Endothelial cell of umbilical vein (primary cell): ENCODE measurements around the gene NPAS1. TPM values are rescaled to one million over a fixed set of nuclear protein-coding genes. Genes with fewer than 3 reads are reported as not detected.

Experiments
- BruUV-seq: library from RNA; stranded (reverse); fragments of 400-500 nt; replicated peaks from 2 replicates; lab custom pipeline; 2021; lab: Mats Ljungman, UMichigan
- CTCF ChIA-PET: fragments of 300-600, 350-600 bp; sonication (Branson Sonifier 250); formaldehyde crosslinking; loops from one replicate; lab custom pipeline; 2021; ENCODE audit warnings: antibody characterized with exemption, inconsistent platforms; lab: Charles Lee
- POLR2A ChIA-PET: fragments of 300-600, 350-600 bp; sonication (Branson Sonifier 250); formaldehyde crosslinking; loops from one replicate; lab custom pipeline; 2021; ENCODE audit warnings: antibody characterized with exemption, inconsistent platforms; lab: Charles Lee
- DNase-seq: peaks from one replicate; pipeline ENCODE4 v3.0.0-alpha.2; 2011; ENCODE audit warnings: low read depth, low spot score
- FAIRE-seq: peaks from 2 replicates; lab custom pipeline; 2011; peaks lifted over from hg19 to GRCh38; lab: Jason Lieb, UNC
- H2AFZ ChIP-seq: 2 replicates; pipeline ENCODE4 v1.6.0; 2012; ENCODE audit warnings: low read depth, low read length, control low read depth, inconsistent platforms
- H3K27ac ChIP-seq: 2 replicates; pipeline ENCODE4 v1.5.1; 2011; ENCODE audit warnings: low read depth, mild to moderate bottlenecking, control low read depth, low read length, moderate library complexity; ENCODE audit not compliant: insufficient read depth
- H3K27me3 ChIP-seq, 2 experiments: 2 replicates each; pipeline versions ENCODE4 v1.6.0 to v1.6.1; 2011; ENCODE audit warnings: low read length in 2 of 2, mixed read lengths in 1 of 2; ENCODE audit not compliant: control insufficient read depth in 2 of 2, insufficient read depth in 2 of 2
- H3K36me3 ChIP-seq, 2 experiments: 2 replicates in 1 of 2; 3 replicates in 1 of 2; pipeline ENCODE4 v1.5.1; 2011; ENCODE audit warnings: low read length in 2 of 2, mild to moderate bottlenecking in 1 of 2, moderate library complexity in 1 of 2; ENCODE audit not compliant: control insufficient read depth in 2 of 2, insufficient read depth in 2 of 2; ENCODE audit errors: extremely low read depth in 1 of 2
- H3K4me1 ChIP-seq: 3 replicates; pipeline ENCODE4 v1.5.1; 2011; ENCODE audit warnings: mild to moderate bottlenecking, low read length; ENCODE audit not compliant: control insufficient read depth, insufficient read depth; ENCODE audit errors: extremely low read depth
- H3K4me2 ChIP-seq: 2 replicates; pipeline ENCODE4 v1.6.1; 2011; ENCODE audit warnings: low read length, control low read depth, mixed read lengths; ENCODE audit not compliant: insufficient read depth
- H3K4me3 ChIP-seq, 3 experiments: fragments of 200-600 bp in 1 of 3; sonication (generic), shearing (Covaris generic) in 1 of 3; replicated peaks in 1 of 3; 2 replicates each; pipeline ENCODE4 v1.5.1; 2011 to 2016; ENCODE audit warnings: control low read depth in 3 of 3, low read length in 3 of 3, mild to moderate bottlenecking in 2 of 3, inconsistent platforms in 1 of 3, low read depth in 1 of 3, moderate library complexity in 1 of 3; ENCODE audit not compliant: insufficient read depth in 1 of 3
- H3K79me2 ChIP-seq: 2 replicates; pipeline ENCODE4 v1.6.0; 2012; ENCODE audit warnings: low read length, inconsistent platforms; ENCODE audit not compliant: control insufficient read depth, insufficient read depth
- H3K9ac ChIP-seq: replicated peaks from 2 replicates; pipeline ENCODE3; 2011; ENCODE audit warnings: low read length, control low read depth; ENCODE audit not compliant: insufficient read depth; ENCODE audit errors: extremely low read depth
- H3K9me1 ChIP-seq: replicated peaks from 3 replicates; pipeline ENCODE4 v1.6.0; 2011; ENCODE audit warnings: mild to moderate bottlenecking, low read length; ENCODE audit not compliant: control insufficient read depth, insufficient read depth; ENCODE audit errors: extremely low read depth
- H3K9me3 ChIP-seq: replicated peaks from 2 replicates; pipeline ENCODE4 v1.5.1; 2012; ENCODE audit warnings: low read length, inconsistent platforms; ENCODE audit not compliant: control insufficient read depth, insufficient read depth
- H4K20me1 ChIP-seq: replicated peaks from 2 replicates; pipeline ENCODE3; 2011; ENCODE audit warnings: mild to moderate bottlenecking, low read length; ENCODE audit not compliant: control insufficient read depth, insufficient read depth; ENCODE audit errors: extremely low read depth
- EZH2 ChIP-seq: IDR thresholded peaks from 2 replicates; pipeline ENCODE4 v1.6.1; 2012; ENCODE audit warnings: borderline replicate concordance, low read depth, mild to moderate bottlenecking, moderate library complexity, low read length, inconsistent platforms; ENCODE audit not compliant: severe bottlenecking
- FOS ChIP-seq: IDR thresholded peaks from 2 replicates; pipeline ENCODE4 v1.6.1; 2011; ENCODE audit warnings: mild to moderate bottlenecking, low read length, moderate library complexity, borderline replicate concordance; ENCODE audit not compliant: insufficient read depth
- GATA2 ChIP-seq: IDR thresholded peaks from 2 replicates; pipeline ENCODE4 v1.7.0; 2011; ENCODE audit warnings: low read depth, mild to moderate bottlenecking, moderate library complexity, mixed read lengths, low read length; ENCODE audit not compliant: insufficient read length, insufficient read depth
- JUN ChIP-seq: IDR thresholded peaks from 2 replicates; pipeline ENCODE4 v1.6.1; 2011; ENCODE audit warnings: borderline replicate concordance, low read depth; ENCODE audit not compliant: insufficient read length, insufficient read depth
- MAX ChIP-seq: IDR thresholded peaks from 2 replicates; pipeline ENCODE4 v1.6.1; 2011; ENCODE audit not compliant: insufficient read depth, insufficient read length
- MYC ChIP-seq: IDR thresholded peaks from one replicate; pipeline ENCODE4 v1.6.1; 2011; ENCODE audit warnings: mild to moderate bottlenecking, low read depth, low read length
- POLR2A ChIP-seq: IDR thresholded peaks from 2 replicates; pipeline ENCODE4 v1.6.1; 2012; ENCODE audit warnings: low read depth, mild to moderate bottlenecking, control low read depth, low read length
- POLR2AphosphoS5 ChIP-seq: IDR thresholded peaks from 2 replicates; pipeline ENCODE4 v1.6.1; 2012; ENCODE audit warnings: low read depth, mild to moderate bottlenecking, control low read depth, low read length, moderate library complexity; ENCODE audit not compliant: insufficient read depth
- dilution Hi-C: fragments of 300-500 bp; cut with MboI; formaldehyde crosslinking; loops from one replicate; pipeline ENCODE4 v1.15.0; 2019; ENCODE audit warnings: low sequenced_read_pairs; ENCODE audit not compliant: extremely low pct_ligation_motif_present
- intact Hi-C: fragments of 100-400 bp; cut with micrococcal nuclease; formaldehyde crosslinking; loops from one replicate; pipeline ENCODE4 v1.10.0; 2022
- polyA plus RNA-seq, 4 experiments: library from polyadenylated mRNA; depleted of rRNA in 3 of 4; stranded (reverse) in 3 of 4; unstranded in 1 of 4; fragments of >200 nt; gene quantifications; 2 replicates each; pipeline versions ENCODE4 v1.2.1 to v1.2.3, GENCODE V29; 2011 to 2012; ENCODE audit warnings: missing spikeins in 1 of 4
- total RNA-seq: library from RNA; stranded (reverse); gene quantifications from 2 replicates; pipeline ENCODE4 v1.2.3, GENCODE V29; 2021
- TF ChIP-seq, protein P1 (sequence below), 2 donors: IDR thresholded peaks; 1 replicate in 1 of 2; 2 replicates in 1 of 2; pipeline ENCODE4 v1.5.1; 2011; ENCODE audit warnings: low read length in 2 of 2, mild to moderate bottlenecking in 2 of 2, moderate library complexity in 2 of 2, control low read depth in 1 of 2, inconsistent platforms in 1 of 2, low read depth in 1 of 2; ENCODE audit not compliant: insufficient read depth in 1 of 2; ENCODE audit errors: extremely low read depth in 1 of 2

NPAS1 gene
- total and polyA plus RNA-seq, 2 donors (not counting 3 experiments of a cell fraction or from before 2014, with no cell fraction given), result 0.18 to 0.62 TPM

- dilution Hi-C loops, result no loop called here
- POLR2A ChIA-PET, result no interaction called here
- intact Hi-C loops, result no loop called here
- Histone ChIP-seq H3K27ac (no peak overlapping the region), H3K4me2 (no peak overlapping the region), H3K4me3 (no peak overlapping the region), H3K79me2 (no peaks in the 10 kb centered on the region), H3K9me3 (no peaks in the 10 kb centered on the region), H2AFZ (no peak overlapping the region), H3K4me1 (no peaks in the 10 kb centered on the region), H3K36me3 (peaks cover 0 to 31% of the 10 kb centered on the region in 2 experiments), H3K9me1 (no peaks in the 10 kb centered on the region), H3K9ac (no peak overlapping the region), H4K20me1 (no peaks in the 10 kb centered on the region), H3K27me3 (peaks cover 0 to 5% of the 10 kb centered on the region in 2 experiments)
- FAIRE-seq, result no peak
- TF ChIP-seq JUN (no peak), FOS (no peak), MAX (no peak), POLR2AphosphoS5 (no peak), EZH2 (no peak), MYC (no peak), GATA2 (no peak), POLR2A (no peak)
- TF ChIP-seq, protein P1, sequence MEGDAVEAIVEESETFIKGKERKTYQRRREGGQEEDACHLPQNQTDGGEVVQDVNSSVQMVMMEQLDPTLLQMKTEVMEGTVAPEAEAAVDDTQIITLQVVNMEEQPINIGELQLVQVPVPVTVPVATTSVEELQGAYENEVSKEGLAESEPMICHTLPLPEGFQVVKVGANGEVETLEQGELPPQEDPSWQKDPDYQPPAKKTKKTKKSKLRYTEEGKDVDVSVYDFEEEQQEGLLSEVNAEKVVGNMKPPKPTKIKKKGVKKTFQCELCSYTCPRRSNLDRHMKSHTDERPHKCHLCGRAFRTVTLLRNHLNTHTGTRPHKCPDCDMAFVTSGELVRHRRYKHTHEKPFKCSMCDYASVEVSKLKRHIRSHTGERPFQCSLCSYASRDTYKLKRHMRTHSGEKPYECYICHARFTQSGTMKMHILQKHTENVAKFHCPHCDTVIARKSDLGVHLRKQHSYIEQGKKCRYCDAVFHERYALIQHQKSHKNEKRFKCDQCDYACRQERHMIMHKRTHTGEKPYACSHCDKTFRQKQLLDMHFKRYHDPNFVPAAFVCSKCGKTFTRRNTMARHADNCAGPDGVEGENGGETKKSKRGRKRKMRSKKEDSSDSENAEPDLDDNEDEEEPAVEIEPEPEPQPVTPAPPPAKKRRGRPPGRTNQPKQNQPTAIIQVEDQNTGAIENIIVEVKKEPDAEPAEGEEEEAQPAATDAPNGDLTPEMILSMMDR (IDR thresholded peaks at IDR 0.05; ENCODE audit: extremely low read depth in 1 of 2, insufficient read depth in 1 of 2, low read depth in 1 of 2, low read length in 2 of 2), result no peak
- CTCF ChIA-PET, result interaction anchor here (1.0 kb wide), 1 partner anchor 9 kb away, joined by 5 read pairs; no protein-coding TSS in a partner anchor
- no peak for DNase-seq
- BruUV-seq, result no TSS peak
These were observed 19.8 kb upstream of the NPAS1 start for GRCh38 chr19:46999878-47000277.
